Aorta (tissue), 5 donors: ENCODE data around the gene PLA2G12B. TPM values are rescaled to one million over a fixed set of nuclear protein-coding genes. Genes with fewer than 3 reads are reported as not detected.
"Not testable (repeated sequence)": the region's sequence is repeated elsewhere in the genome, so short reads cannot be mapped to it uniquely, and the experiment has no call there.

Experiments used
- ATAC-seq: fragments of 200-7000 bp; cut with Tn5 transposase; one replicate; pipeline ENCODE4 v1.9.1; 2022; ENCODE audit warnings: moderate library complexity; ENCODE audit not compliant: low FRiP score
- DNase-seq, 2 donors: peaks; one replicate each; pipeline ENCODE4 v3.0.0-alpha.2; 2020
- H3K27ac ChIP-seq, 2 donors: one replicate each; pipeline ENCODE4 v1.5.1; 2013; ENCODE audit warnings: low read length in 2 of 2, mild to moderate bottlenecking in 2 of 2, moderate library complexity in 2 of 2, control low read depth in 1 of 2, inconsistent platforms in 1 of 2, low read depth in 1 of 2
- H3K27me3 ChIP-seq, 2 donors: one replicate each; pipeline ENCODE4 v1.6.1; 2013; ENCODE audit warnings: control low read depth in 1 of 2, low read length in 1 of 2, mild to moderate bottlenecking in 1 of 2, moderate library complexity in 1 of 2; ENCODE audit not compliant: insufficient read depth in 2 of 2, control insufficient read depth in 1 of 2
- H3K36me3 ChIP-seq, 2 donors: one replicate each; pipeline ENCODE4 v1.6.1; 2013; ENCODE audit warnings: control low read depth in 1 of 2, low read length in 1 of 2, mild to moderate bottlenecking in 1 of 2; ENCODE audit not compliant: insufficient read depth in 2 of 2, control insufficient read depth in 1 of 2
- H3K4me1 ChIP-seq, 2 donors: one replicate each; pipeline ENCODE4 v1.6.1; 2013; ENCODE audit warnings: low read length in 2 of 2, control low read depth in 1 of 2, mild to moderate bottlenecking in 1 of 2, moderate library complexity in 1 of 2; ENCODE audit not compliant: insufficient read depth in 2 of 2, control insufficient read depth in 1 of 2
- H3K4me3 ChIP-seq, 2 donors: one replicate each; pipeline ENCODE4 v1.5.1; 2013; ENCODE audit warnings: low read length in 2 of 2, control low read depth in 1 of 2, mild to moderate bottlenecking in 1 of 2
- H3K9me3 ChIP-seq: one replicate; pipeline ENCODE4 v1.6.1; 2013; ENCODE audit warnings: mild to moderate bottlenecking, low read length; ENCODE audit not compliant: control insufficient read depth
- WGBS, 2 donors: extraction: QIAGEN DNeasy Blood & Tissue Kit; methylation state at CpG; one replicate each; pipeline ENCODE4 v1.1.7; 2013; 5-methylcytosine and 5-hydroxymethylcytosine counted together
- intact Hi-C, 2 donors: fragments of 100-400 bp; cut with DNase I; formaldehyde crosslinking; loops; one replicate each; pipeline versions ENCODE4 v1.14.2 to v1.15.0; 2022
- polyA plus RNA-seq, 2 donors: library from polyadenylated mRNA; stranded (reverse); fragments of 200-250 nt; gene quantifications; one replicate each; pipeline ENCODE4 v1.2.3, GENCODE V29; 2013
- total RNA-seq, 2 donors: library from RNA; stranded (reverse); fragmentation: NEBNext Ultra II Directional; extraction: Animal tissue kit (Norgen Biotek cat#: 25700); gene quantifications; one replicate each; pipeline ENCODE4 v1.2.1, GENCODE V29; 2021
- donor health status: healthy with polysubstance abuse.
- donor health status: Bipolar disorder and iron deficiency.
- donor health status: DM: no; HTN: no; CAD: no.
- donor health status: DM: no; HTN: no; CAD: no.
- donor health status: DM: yes; HTN: yes; CAD: no.

PLA2G12B gene
- total and polyA plus RNA-seq, 4 donors = 4.4 TPM; not detected in 3

DNA sequence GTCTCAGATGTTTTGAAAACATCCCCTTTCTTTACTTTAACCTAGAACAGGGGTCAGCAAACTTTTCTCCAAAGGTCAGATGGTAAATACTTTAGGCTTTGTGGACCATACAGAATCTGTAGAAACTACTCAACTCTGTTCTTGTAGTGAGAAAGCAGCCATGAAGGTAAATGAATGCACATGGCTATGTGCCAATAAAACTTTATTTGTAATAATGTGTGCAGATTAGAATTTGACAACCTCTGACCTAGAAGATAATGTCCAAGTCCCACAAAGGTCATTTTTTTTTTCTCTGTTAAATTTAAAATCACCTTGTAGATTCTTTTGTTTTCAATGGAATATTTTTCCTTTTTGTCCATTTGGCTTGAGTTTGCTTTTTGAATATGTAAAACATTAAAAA is 43.9 kb downstream of the PLA2G12B start:
- DNase-seq (no peak), ATAC-seq (no peak)
- no peak overlapping the region for H3K4me3 ChIP-seq
- H3K4me1 ChIP-seq = no peaks in the 10 kb centered on the region
- no peaks in the 10 kb centered on the region for H3K36me3 ChIP-seq
- intact Hi-C loops = no loop called here
- no peaks in the 10 kb centered on the region for H3K27me3 ChIP-seq
- H3K9me3 ChIP-seq = no peaks in the 10 kb centered on the region
- H3K27ac ChIP-seq = no peak overlapping the region

DNA sequence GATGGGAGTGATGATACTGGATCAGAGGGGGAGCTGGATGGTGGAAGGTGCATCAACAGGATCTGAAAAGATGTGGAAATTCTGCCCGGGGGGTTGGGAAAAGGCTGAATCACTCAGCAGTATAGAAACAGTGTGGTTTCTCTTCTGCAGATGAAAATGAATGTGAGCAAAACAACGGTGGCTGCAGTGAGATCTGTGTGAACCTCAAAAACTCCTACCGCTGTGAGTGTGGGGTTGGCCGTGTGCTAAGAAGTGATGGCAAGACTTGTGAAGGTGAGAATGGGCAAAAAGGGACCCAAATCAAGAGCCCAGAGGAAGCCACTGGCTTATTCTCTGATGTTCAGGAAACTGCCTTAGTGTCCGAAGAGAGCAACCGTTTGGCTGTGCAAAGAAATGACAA is 48.2 kb downstream of the PLA2G12B start:
- Histone ChIP-seq H3K27me3 (no peaks in the 10 kb centered on the region), H3K4me3 (no peak overlapping the region), H3K9me3 (no peaks in the 10 kb centered on the region), H3K36me3 (no peaks in the 10 kb centered on the region), H3K4me1 (no peaks in the 10 kb centered on the region), H3K27ac (no peak overlapping the region)
- ATAC-seq (no peak), DNase-seq (no peak)
- 87 to 88% methylated on average over 6 of the region's 6 CpGs for whole genome bisulfite sequencing, 2 donors
- intact Hi-C loops = no loop called here

DNA sequence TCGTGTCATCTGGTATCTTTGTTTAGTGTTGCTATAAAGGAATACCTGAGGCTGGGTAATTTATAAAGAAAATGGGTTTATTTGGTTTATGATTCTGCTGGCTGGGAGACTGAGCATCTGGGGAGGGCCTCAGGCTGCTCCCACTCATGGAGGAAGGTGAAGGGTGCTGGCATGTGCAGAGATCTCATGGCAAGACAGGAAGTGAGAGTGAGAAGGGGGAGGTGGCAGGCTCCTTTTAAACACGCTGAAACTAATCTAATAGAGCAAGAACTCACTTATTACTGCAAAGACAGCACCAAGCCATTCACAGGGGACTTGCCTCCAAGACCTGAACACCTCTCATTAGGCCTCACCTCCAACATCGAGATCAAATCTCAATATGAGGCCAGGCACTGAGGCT is 49.8 kb downstream of the PLA2G12B start:
- ATAC-seq (no peak), DNase-seq (no peak)
- intact Hi-C loops = no loop called here
- Histone ChIP-seq H3K4me3 (no peak overlapping the region), H3K9me3 (no peaks in the 10 kb centered on the region), H3K36me3 (no peaks in the 10 kb centered on the region), H3K27me3 (no peaks in the 10 kb centered on the region), H3K4me1 (no peaks in the 10 kb centered on the region), H3K27ac (no peak overlapping the region)
- 92 to 95% methylated on average over 3 of the region's 3 CpGs for WGBS, 2 donors

DNA sequence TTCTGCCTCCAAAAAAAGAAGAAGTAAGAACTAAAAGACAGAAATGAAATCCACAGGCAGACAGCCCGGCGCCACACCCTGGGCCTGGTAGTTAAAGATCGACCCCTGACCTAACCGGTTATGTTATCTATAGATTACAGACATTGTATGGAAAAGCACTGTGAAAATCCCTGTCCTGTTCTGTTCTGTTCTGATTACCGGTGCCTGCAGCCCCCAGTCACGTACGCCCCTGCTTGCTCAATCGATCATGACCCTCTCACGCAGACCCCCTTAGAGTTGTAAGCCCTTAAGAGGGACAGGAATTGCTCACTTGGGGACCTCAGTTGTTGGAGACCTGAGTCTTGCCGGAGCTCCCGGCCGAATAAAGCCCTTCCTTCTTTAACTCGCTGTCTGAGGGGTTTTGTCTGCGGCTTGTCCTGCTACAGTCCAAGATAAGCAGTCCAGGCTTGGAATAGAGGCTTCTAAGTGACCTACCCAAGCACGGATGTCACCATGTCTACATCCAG is 50.6 kb downstream of the PLA2G12B start:
- ATAC-seq, H3K27ac ChIP-seq, H3K27me3 ChIP-seq, H3K4me3 ChIP-seq, DNase-seq, H3K9me3 ChIP-seq, H3K36me3 ChIP-seq, H3K4me1 ChIP-seq, intact Hi-C loops: not testable (repeated sequence)
- 92 to 98% methylated on average over 15 of the region's 15 CpGs for WGBS, 2 donors

DNA sequence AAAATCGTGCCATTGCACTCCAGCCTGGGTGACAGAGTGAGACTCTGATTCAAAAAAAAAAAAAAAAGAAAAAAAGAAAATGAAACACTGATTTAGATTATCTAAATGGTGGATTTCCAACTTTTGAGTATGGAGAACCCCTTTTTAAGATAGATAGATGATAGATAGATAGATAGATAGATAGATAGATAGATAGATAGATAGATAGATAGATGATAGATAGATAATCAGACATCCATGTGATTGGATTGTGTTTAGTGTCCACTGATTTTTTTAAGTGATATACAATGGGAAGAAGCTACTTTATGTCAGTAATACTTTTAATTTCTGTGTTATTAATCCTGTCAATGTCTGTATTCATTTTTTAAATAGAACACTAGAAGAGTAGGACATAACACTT is 55.1 kb downstream of the PLA2G12B start:
- Histone ChIP-seq H3K36me3 (no peaks in the 10 kb centered on the region), H3K27ac (no peak overlapping the region), H3K4me3 (no peak overlapping the region), H3K4me1 (no peaks in the 10 kb centered on the region), H3K9me3 (no peaks in the 10 kb centered on the region), H3K27me3 (no peaks in the 10 kb centered on the region)
- intact Hi-C loops = no loop called here
- 92 to 96% methylated on average over 1 of the region's 1 CpG for WGBS, 2 donors
- ATAC-seq (no peak), DNase-seq (no peak)

DNA sequence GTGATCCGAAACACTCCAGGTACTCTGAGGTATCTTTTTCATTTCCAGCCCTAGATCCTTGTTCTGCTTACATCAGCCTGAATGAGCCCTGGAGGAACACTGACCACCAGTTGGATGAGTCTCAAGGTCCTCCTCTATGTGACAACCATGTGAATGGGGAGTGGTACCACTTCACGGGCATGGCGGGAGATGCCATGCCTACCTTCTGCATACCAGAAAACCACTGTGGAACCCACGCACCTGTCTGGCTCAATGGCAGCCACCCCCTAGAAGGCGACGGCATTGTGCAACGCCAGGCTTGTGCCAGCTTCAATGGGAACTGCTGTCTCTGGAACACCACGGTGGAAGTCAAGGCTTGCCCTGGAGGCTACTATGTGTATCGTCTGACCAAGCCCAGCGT is 56.0 kb downstream of the PLA2G12B start:
- H3K27me3 ChIP-seq = no peaks in the 10 kb centered on the region
- H3K4me1 ChIP-seq = no peaks in the 10 kb centered on the region
- no peak for DNase-seq
- no peaks in the 10 kb centered on the region for H3K36me3 ChIP-seq
- ATAC-seq = no peak
- H3K9me3 ChIP-seq = no peaks in the 10 kb centered on the region
- H3K27ac ChIP-seq = no peak overlapping the region
- H3K4me3 ChIP-seq = no peak overlapping the region
- WGBS, 2 donors = 95 to 96% methylated on average over 10 of the region's 10 CpGs
- intact Hi-C loops = no loop called here

DNA sequence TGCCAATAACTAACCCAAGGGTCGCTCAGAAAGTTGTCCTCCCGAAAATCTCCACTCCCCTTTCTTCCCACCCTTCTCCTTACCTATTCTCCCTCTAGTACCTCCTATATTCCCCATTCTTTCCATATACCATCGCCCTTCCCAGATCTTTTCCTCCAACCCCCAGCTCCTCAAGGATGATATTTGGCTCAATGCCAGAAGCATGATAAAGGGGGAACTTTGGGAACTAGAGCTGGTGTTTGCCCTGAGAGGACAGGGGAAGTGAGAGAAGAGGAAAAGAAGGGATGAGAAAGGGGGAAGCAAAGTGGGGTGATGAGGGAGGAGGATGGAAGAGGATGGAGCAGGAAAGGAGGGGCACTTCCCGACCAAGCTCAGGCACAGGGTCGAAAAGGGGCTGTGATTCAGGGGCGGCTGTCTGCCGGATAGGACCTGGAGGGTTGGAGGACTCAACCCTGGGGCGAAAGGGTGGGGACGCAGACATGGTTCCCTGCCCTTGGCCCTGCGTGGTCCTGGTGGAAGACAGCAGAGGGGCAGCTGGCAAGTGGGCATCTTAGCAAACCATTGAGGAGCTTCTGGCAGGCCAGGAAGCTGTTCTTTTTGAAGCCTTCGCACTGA is 59.3 kb downstream of the PLA2G12B start:
- no peaks in the 10 kb centered on the region for H3K36me3 ChIP-seq
- WGBS, 2 donors = 79 to 87% methylated on average over 11 of the region's 11 CpGs
- no peak overlapping the region for H3K4me3 ChIP-seq
- no peaks in the 10 kb centered on the region for H3K4me1 ChIP-seq
- intact Hi-C loops = no loop called here
- H3K9me3 ChIP-seq = no peaks in the 10 kb centered on the region
- DNase-seq (no peak), ATAC-seq (no peak)
- H3K27ac ChIP-seq = no peak overlapping the region
- no peaks in the 10 kb centered on the region for H3K27me3 ChIP-seq

DNA sequence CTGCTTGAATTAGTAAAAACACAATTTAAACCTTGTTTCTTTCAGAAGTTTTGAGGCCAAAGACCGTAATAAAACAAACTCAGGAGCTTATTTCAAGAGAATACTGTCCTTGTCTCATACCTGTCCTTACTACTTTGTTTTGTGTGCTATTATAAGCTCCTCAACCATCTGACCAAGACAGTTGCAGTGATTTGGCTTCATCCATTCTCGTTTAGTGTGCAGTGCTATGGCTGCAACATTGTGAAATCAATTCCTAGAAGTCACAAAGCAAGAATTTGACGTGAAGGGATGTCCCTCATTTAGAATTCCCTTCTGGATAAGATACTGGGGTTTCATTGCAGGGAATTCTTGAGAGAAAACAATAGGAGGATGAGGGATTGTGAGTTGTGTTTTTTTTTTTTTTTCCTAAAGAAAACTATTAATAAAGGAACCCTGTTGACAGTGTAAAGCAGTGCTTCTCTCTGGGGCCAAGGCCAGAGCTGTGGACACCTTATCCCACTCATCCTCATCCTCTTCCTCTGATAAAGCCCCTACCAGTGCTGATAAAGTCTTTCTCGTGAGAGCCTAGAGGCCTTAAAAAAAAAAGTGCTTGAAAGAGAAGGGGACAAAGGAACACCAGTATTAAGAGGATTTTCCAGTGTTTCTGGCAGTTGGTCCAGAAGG is 61.3 kb downstream of the PLA2G12B start, which contains the start of gene OIT3:
TSS of gene OIT3 (plus strand) at position 604 of the 663 bp plus-strand sequence. CDS start 60 bp downstream, outside the sequence.
- ATAC-seq (no peak), DNase-seq (no peak)
- Histone ChIP-seq H3K4me3 (no peak within 1 kb of the TSS), H3K27ac (no peak within 1 kb of the TSS), H3K4me1 (no peaks in the 10 kb centered on the region), H3K9me3 (no peaks in the 10 kb centered on the region), H3K36me3 (no peaks in the 10 kb centered on the region), H3K27me3 (no peaks in the 10 kb centered on the region)
- 71 to 82% methylated on average over 4 of the region's 4 CpGs for WGBS, 2 donors
- intact Hi-C loops = no loop called here

DNA sequence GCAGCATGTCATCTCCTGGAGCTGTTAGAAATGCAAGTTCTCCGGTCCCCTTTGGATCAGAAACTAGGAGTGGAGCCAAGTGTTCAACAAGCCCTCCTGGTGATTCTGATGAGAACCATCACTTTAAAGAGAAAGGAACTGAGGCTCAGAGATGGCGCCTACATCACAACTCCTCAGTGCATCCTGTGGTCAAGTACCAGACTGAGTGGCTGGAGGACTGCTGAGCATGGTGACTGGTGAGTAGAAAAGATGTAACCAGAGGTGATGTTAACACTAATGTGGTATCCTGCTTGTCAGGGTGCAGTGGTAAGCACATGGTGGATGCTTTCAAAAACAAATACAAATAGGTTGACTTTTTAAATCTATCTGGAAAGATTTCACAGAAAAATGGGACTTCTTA is 64.5 kb downstream of the PLA2G12B start:
- ATAC-seq (no peak), DNase-seq (no peak)
- Histone ChIP-seq H3K4me1 (no peaks in the 10 kb centered on the region), H3K27me3 (no peaks in the 10 kb centered on the region), H3K9me3 (no peaks in the 10 kb centered on the region), H3K4me3 (no peak overlapping the region), H3K36me3 (no peaks in the 10 kb centered on the region), H3K27ac (no peak overlapping the region)
- intact Hi-C loops = no loop called here
- whole genome bisulfite sequencing, 2 donors = 89 to 94% methylated on average over 2 of the region's 2 CpGs
